GM21825 (cell line): ENCODE measurements around the gene C15orf39.

Experiments used
- ATAC-seq: cut with Tn5 transposase; IDR thresholded peaks from one replicate; pipeline ENCODE4 v1.9.1; 2021; ENCODE audit warnings: mild to moderate bottlenecking, moderate library complexity; ENCODE audit not compliant: unreplicated experiment

The C15orf39 gene

GRCh38 chr15:75171408-75171807 lies 30.3 kb upstream of the C15orf39 start:
- no peak for ATAC-seq

- no peak for ATAC-seq
These were observed 29.3 kb upstream of the C15orf39 start for GRCh38 chr15:75172284-75172820.

DNA sequence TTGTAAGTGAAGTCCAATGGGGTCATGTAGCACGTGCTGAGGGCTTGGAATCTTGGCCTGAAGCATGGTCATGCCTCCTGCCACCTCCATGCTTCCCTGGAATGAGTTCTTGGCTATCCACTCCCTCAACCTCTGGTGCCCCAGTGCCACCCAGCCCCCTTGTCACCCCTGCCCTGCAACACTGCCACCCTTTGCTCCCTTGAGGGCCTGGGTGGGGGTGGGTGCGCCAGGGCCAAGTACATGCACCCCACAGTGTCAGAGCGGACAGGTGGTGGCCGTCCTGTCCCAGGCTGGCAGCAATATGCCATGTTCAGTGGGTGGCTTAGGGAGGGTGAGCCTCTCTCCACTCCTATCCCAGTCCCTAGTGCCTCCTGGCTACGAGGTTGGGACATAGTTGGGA lies 27.6 kb upstream of the C15orf39 start:
- no peak for ATAC-seq

GRCh38 chr15:75174729-75175128 lies 27.0 kb upstream of the C15orf39 start:
- no peak for ATAC-seq

GRCh38 chr15:75176396-75176761 lies 25.3 kb upstream of the C15orf39 start:
- no peak for ATAC-seq

DNA sequence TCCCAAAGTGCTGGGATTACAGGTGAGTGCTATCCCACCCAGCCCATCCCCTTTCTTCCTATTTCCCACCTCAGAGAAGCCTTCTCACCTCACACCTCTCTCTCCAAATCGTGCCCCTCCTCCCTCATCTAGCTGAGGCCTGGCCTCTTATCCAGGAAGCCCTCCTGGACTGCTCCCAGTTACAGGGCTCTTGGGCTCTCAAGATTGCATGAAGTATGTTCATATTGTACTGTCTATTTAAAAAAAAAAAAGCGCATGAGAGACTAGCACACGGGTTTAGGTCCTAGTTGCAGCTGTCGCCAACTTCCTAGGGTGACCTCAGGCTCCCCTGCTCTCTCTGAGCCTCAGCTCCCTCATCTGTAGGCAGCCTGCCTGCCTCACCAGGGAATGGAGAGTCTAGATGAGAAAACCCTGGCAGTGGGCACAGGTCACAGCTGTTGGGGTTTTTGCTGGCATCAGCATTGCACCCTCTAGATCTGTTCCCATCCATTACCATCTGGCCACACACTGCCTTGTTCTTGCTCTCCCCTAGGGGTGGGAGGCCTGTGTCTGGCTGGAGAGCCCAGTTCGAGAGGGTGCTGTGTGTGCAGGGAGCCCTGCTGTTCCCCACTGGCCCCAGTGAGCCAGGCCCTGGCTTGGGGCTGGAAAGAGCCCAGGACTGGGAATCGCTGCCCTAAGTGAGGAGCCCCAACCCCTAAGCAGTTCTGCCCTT lies 24.2 kb upstream of the C15orf39 start:
- no peak for ATAC-seq

GRCh38 chr15:75178171-75178937 lies 23.3 kb upstream of the C15orf39 start:
- no peak for ATAC-seq

- ATAC-seq = no peak
These were observed 22.5 kb upstream of the C15orf39 start for GRCh38 chr15:75178938-75179745.

DNA sequence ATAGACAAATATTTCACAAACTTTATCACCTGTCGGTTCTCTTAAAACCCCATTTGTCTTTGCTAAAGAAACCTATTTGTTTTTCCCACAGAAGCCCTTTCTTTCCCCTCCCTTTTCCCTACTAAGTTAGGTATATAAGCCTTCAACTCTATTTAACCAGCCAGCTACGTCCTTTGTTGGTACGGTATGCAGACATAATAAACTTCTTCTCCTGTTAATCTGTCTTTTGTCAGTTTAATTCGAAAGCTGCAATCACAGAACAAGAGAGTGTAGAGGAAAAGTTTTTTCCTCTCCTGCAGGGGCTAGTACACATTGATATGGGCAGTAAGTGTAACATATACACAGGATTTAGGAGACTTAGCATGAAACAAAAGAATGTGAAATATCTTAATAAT lies 21.9 kb upstream of the C15orf39 start:
- ATAC-seq = no peak

DNA sequence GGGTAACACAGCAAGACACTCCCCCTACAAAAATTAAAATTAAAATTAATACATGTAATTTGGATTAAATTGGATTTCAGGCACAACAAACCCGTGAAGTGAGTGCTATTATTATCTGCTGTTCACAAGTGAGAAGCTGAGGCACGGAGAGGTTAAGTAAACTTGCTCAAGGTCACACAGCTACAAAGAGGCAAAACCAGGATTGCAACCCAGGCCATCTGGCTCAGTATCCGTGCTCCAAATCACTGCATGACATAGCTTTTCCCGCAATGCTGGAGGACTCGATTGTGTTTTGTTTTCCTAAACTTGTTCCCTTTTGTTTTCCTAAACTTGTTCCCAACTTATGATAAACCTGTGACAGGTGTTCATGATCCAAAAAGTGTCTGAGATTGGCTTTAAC lies 19.9 kb upstream of the C15orf39 start:
- ATAC-seq = no peak

DNA sequence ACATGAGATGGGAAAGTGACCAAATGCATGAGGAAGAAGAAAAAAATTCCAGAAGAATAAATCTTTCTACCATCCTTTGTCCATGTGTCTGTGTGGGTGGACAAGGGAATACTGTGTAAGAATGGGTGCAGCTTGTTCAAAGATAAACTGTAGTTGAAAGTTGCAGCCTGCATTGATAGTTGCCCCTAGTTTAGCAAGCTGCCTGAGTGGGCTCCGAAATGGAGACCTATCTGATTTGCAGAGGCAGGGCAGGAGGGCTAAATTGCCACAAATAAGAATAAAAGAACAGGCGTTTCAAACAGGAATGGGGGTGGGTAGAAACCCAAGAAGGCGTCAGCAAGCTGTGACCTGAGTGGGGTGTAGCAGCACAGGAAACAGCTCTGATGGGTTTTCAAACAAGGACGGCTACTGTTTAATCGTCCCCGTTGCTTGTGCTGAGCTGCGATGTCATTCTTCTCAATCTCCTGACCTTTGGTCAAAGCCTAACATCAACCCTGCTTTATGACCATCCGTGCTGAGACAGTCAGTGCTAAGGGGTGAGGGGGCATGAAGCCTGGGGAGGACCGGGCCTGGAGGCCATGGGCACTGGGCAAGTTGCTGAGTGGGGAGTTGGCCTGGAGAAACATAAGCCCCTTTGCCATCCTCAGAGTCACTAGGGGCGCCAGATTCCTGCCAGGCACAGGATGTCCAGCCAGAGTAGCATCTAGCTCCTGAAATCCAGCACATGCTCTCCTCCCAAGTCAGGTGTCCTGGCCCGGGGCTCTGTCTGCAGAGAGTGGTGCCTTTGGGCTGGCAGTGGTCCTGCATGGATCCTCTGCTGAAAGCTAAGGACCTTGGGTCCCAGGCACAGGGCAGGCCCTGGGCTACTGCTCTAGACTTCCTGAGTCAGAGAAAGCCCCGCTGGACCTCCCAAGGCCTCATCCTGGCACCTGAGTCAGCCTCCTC lies 19.2 kb upstream of the C15orf39 start:
- ATAC-seq = no peak

DNA sequence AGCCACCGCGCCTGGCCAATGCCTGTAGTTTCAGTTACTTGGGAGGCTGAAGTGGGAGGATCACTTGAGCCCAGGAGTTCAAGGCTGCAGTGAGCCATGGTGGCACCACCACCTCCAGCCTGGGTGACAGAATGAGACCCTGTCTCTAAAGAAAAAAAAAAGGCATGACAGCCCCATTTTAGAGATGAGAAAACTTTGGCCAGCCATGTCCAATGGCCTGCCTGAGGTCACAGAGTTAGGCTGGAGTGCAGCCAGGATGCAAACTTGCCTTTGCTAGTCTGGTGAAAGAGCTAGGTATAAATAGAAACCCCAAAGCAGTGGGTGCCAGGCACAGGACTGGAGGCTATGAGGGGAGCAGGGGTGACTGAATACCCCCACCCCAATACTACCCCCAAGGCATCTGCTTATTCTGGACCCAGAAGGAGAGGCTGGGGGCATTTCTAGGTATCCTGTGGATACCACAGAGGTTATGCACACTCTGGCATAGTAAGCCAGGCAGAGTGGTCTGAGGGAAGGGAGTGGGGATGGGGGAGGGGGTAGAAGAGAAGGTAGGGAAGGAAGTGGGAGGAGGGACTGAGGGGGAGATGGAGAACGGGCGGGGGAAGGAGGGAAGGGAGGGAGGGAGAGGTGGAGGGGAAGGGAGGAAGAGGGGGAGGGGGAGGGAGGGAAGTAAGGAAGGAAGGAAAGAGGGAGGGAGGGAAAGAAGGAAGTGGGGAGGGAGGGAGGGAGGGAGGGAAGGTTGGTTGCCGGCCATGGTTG lies 16.2 kb upstream of the C15orf39 start:
- no peak for ATAC-seq

GRCh38 chr15:75186044-75186443 lies 15.6 kb upstream of the C15orf39 start:
- ATAC-seq = no peak

DNA sequence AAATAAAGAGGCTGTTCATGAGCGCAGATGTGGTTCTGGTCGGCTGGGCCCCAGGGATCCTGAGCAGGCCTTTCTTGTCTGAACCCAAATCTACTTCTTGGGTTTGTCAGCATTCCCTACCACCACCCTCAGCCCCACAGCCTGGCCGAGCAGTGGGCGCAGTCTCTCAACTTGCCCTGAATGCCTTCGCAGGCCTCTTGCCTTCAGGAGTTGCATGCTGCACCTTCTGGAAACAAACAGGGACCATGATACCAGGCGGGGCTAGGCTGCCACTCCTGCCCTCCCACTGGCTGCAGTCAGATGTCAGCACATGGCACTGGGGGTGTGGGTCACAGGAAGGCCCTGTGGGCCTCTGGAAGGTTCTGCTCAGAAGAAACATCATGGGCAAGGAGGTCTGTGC lies 13.2 kb upstream of the C15orf39 start:
- no peak for ATAC-seq

- ATAC-seq = no peak
These were observed 10.4 kb upstream of the C15orf39 start for GRCh38 chr15:75191235-75191634.

GRCh38 chr15:75192307-75192706 lies 9.4 kb upstream of the C15orf39 start:
- no peak for ATAC-seq

- no peak for ATAC-seq
These were observed 8.4 kb upstream of the C15orf39 start for GRCh38 chr15:75193272-75193671.

- ATAC-seq = no peak
These were observed 7.7 kb upstream of the C15orf39 start for GRCh38 chr15:75193976-75194375.

GRCh38 chr15:75194397-75194796 lies 7.3 kb upstream of the C15orf39 start:
- ATAC-seq = no peak
